ENCODE results near the gene DNAJA2.

The DNAJA2 gene

GRCh38 chr16:46926470-46927225 is 46.8 kb downstream of the DNAJA2 start:
- DNase-seq (ENCODE audit: low read depth) = no peak

DNA sequence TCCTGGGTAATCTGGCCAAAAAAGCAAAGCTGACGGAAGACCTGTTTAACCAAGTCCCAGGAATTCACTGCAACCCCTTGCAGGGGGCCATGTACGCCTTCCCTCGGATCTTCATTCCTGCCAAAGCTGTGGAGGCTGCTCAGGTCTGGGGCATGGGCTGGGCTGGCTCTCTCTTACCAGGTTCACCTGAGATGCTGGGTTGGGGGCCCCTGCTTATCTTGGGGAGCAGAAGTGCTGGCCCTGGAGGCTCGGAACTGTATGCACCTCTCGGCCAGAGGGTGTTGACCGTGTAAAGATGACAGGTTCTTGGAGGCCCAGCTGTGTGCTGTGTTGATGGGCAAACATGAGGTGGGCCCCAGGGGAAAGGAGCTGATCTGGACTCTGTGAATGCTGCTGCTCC is 49.1 kb downstream of the DNAJA2 start:
- DNase-seq (ENCODE audit: low read depth) = no peak

DNA sequence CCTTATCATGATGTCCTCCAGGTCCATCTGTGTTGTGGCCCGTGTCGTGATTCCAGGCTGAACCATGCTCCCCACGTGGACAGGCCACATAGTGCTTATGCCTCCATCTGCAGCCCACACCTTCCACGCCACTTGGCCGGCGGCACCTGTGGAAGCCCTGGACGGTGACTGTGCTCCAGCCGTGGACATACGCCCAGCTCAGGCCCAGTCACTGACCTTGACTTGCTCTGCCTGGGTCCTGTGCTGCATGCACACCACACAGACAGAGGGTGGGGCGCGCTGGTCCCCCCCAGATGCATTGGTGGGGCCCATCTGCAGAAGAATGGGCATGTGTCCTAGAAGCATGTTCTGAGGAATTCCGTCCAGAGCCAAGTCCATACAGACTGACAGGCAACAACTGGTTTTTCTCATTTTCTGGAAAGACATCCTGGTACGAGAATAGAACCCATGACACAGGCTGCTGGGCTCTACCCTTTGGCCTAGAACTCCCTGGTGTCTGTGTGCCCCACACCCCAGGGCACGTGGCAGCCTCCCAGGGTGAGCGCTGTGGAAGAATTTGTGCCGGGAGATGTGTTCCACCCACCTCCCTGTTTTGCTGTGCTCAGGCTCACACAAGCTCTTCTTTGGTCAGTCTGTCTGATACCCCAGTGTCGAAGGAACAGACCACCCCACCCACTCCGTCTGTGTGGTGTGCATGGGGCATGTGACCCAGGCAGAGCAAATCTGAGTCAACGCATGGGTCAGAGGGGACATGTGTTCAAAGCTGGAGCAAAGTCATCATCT is 49.8 kb downstream of the DNAJA2 start:
- DNase-seq (ENCODE audit: low read depth) = no peak

GRCh38 chr16:46922239-46922638 is 51.2 kb downstream of the DNAJA2 start:
- DNase-seq (ENCODE audit: low read depth) = no peak

DNA sequence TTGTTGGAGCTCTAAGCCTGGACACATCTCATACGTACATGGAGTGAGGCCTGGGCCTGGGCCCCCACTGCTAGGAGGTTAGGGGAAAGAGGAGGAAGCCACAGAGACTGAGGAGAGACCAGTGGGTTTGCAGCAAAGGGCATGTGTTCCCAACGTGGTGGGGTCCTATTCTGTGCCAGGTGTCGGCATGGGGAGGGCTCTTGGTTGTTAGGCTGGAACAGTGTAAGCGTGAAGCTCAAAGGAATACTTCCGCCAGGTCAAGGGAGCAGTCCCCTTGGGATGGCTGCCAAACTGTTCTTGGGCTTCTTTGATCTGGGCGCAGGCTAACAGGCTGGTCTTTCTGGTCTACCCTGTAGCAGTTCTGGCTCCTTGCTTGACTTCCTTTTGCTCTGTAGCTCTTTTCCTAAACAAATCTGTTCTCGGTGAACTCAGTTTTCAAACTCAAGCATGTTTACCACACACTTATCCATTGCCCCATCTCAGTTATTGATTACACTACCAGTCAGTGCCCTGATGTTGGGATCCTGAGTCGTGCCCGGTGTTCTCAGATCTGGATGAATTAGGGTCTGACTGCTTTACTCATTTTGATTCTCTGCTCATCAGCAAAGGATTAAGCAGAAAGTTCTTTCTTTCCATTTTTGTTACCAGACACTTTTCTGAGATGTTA is 52.9 kb downstream of the DNAJA2 start:
- no peak for DNase-seq (ENCODE audit: low read depth)

DNA sequence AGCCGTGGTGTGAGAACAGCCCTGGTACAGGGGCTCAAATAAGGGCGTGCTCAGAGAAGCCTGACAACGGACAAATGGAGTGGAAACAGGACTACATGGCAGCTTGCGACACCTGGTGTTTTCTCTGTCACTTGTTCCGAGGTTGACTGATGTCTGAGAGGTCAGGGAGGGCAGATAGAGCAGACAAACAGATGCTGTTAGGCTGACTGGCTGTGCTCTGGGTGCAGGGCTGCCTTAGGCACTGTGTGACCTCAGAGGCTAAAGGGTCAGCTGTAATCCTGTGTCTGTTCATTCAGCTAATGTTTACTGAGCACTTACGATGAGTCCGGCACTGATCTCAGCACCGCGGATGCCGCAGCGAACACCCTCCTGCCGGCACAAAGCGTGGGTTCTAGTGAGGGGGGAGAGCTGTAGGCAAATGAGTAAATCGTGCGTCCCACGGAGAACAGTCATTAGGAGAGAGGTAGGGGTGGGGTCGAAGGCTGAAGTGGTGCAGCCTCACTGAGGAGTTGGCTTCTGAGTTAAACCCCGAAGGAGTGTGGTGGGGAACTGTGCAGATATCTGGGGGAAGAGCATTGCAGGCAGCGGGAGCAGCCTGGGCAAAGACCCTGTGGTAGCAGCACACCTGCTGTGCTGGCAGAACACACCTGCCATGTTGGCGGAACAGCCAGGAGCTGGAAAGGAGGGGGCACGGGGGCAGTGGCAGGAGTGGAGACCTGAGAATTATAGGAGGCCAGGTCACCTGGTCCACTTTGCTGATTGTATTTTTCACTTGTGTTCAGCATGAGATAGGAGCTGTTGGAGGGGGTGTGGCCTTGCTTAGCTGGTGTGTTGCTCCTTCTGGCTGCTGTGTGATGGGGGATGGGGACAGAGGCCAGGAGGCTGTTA is 54.3 kb downstream of the DNAJA2 start:
- no peak for DNase-seq (ENCODE audit: low read depth)

DNA sequence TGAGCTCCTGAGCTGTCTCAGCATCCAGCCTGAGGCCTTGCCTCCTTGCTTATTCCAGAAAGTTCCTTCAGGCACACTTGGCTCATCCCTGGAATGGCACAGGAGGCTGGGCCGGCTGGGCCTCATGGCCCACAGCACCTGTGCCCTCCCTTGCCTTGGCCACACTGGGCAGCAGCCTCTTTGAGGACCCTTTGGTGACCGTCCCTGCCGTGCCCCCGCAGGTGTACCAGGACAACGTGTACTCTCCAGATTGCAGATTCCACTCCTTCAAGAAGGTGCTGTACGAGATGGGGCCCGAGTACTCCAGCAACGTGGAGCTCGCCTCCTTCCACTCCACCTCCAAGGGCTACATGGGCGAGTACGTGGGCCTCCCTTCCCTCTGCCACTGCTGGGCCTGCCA is 55.1 kb downstream of the DNAJA2 start:
- DNase-seq (ENCODE audit: low read depth) = no peak

DNA sequence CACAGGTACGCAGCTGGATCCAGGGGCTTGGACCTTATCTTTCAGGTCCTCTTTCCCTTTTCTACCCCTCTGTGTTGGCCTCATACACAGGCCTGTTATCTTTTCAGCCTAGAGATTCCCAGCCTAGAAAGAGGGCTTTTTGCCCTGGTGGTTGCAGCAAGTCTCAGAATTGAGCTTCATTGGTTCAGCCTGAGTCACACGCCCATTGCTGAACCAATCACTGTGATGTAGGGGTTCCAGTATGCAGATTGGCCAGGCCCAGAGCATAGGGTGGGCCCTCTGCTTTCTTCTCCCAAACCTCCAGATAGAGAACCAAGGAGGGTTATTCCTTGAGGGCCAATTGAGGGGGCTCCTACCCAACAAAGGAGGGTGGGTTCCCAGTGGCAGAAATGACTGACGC is 56.5 kb downstream of the DNAJA2 start:
- DNase-seq (ENCODE audit: low read depth) = no peak

DNA sequence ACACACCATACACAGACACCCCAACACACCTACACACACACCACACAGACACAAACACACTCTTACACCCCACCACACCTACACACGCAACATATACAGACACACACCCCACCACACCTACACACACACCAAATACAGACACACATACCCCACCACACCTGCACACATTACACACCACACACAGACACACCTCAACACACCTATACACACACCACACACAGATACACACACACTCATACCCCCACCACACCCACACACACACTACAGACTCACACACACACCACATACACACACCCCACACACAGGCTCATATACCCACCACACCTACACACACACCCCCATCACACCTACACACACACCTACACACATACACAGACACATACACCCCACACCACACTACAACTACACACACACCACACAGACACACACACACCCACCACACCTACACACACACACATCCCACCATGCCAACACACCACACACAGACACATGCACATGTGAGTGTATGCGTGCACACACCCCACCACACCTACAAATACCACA is 57.9 kb downstream of the DNAJA2 start:
- no peak for DNase-seq (ENCODE audit: low read depth)

DNA sequence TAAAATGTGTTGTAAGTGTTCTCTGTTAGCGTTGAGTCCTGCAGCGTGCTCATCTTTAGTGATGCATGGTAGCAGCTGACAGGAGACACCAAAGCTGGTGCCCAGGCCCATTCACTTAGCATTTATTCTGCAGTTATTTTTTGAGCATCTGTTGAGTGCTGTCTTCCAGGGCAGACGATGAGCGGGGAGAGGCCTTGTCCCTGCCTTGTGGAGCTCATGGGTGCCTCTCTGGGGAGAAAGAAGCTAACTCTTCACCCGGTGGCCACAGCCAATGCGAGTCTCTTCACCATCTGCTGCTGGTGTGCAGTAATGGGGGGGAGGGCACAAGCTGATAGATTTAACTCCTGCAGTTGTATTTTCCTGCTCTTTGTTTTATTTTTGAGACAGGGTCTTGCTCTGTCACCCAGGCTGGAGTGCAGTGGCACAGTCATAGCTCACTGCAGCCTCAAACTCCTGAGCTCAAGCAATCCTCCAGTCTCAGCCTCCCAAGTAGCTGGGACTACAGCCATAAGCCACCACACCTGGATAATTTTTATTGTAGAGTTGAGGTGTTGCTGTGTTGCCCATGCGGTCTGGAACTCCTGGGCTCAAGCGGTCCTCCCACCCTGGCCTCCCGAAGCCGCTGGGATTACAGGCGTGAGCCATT is 58.8 kb downstream of the DNAJA2 start:
- DNase-seq (ENCODE audit: low read depth) = no peak

DNA sequence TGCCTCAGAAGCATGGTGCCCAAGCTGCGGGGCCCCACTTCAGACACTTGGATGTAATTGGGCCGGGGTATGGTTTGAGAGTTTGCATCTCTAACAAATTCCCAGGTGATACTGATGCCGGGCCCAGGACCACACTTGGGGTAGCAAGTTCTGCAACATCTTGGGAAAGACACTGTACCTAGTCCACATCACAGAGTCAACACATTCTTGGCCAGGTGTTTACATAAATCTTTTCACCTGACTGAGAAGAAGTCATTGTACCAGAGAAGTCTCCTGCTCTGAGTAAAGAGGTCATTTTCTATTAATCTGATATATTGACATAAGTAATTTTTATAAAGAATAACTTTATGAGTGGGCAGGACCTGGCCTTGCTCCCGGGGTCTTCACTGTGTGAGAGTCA is 61.8 kb downstream of the DNAJA2 start:
- no peak for DNase-seq (ENCODE audit: low read depth)

GRCh38 chr16:46911038-46911437 is 62.4 kb downstream of the DNAJA2 start:
- DNase-seq (ENCODE audit: low read depth) = no peak

GRCh38 chr16:46908540-46909372 is 64.7 kb downstream of the DNAJA2 start:
- DNase-seq (ENCODE audit: low read depth) = peak; percentile 37

GRCh38 chr16:46907061-46907774 is 66.3 kb downstream of the DNAJA2 start:
- DNase-seq (ENCODE audit: low read depth) = no peak

GRCh38 chr16:46906360-46907060 is 67.0 kb downstream of the DNAJA2 start:
- DNase-seq (ENCODE audit: low read depth) = no peak
